Panc1 (cell line): Measurements from ENCODE around the gene NOVA1. TPM values are rescaled to one million over a fixed set of nuclear protein-coding genes. Genes with fewer than 3 reads are reported as not detected.

ENCODE experiments used
- ATAC-seq: fragments of 200-7000 bp; cut with Tn5 transposase; 2 replicates; pipeline ENCODE4 v1.9.1; 2020; ENCODE audit warnings: mild to moderate bottlenecking, moderate library complexity
- BruUV-seq: library from RNA; stranded (reverse); fragments of 400-500 nt; replicated peaks from 2 replicates; lab custom pipeline; 2021; lab: Mats Ljungman, UMichigan
- CTCF ChIA-PET: fragments of 300-600 bp; sonication (Branson Sonifier 250); formaldehyde crosslinking; loops from one replicate; lab custom pipeline; 2022; ENCODE audit warnings: antibody characterized with exemption; lab: Charles Lee
- POLR2A ChIA-PET: fragments of 300-600 bp; sonication (Branson Sonifier 250); formaldehyde crosslinking; loops from one replicate; lab custom pipeline; 2022; ENCODE audit warnings: antibody characterized with exemption; lab: Charles Lee
- DNase-seq: peaks from one replicate; pipeline ENCODE4 v3.0.0-alpha.2; 2010; ENCODE audit warnings: low read depth, low spot score
- H3K27ac ChIP-seq: 2 replicates; pipeline ENCODE4 v1.5.1; 2011; ENCODE audit warnings: mild to moderate bottlenecking, low read length, inconsistent platforms
- H3K27me3 ChIP-seq: fragments of 200-500 bp; sonication (Bioruptor generic); 2 replicates; pipeline ENCODE4 v1.6.0; 2014; ENCODE audit warnings: low read length, inconsistent platforms; ENCODE audit not compliant: control insufficient read depth, insufficient read depth
- H3K36me3 ChIP-seq: fragments of 200-500 bp; sonication (Bioruptor generic); 2 replicates; pipeline ENCODE4 v1.5.1; 2014; ENCODE audit warnings: inconsistent platforms, mild to moderate bottlenecking, low read length, moderate library complexity; ENCODE audit not compliant: control insufficient read depth, insufficient read depth
- H3K4me1 ChIP-seq: 2 replicates; pipeline ENCODE4 v1.5.1; 2011; ENCODE audit warnings: inconsistent platforms, mild to moderate bottlenecking, low read length, moderate library complexity; ENCODE audit not compliant: control insufficient read depth, insufficient read depth
- H3K4me3 ChIP-seq, 2 experiments: 2 replicates each; pipeline ENCODE4 v1.5.1; 2011 to 2012; ENCODE audit warnings: low read depth in 2 of 2, low read length in 2 of 2, mild to moderate bottlenecking in 2 of 2, inconsistent platforms in 1 of 2, moderate library complexity in 1 of 2
- H3K9me3 ChIP-seq: fragments of 200-500 bp; sonication (Bioruptor generic); 2 replicates; pipeline ENCODE4 v1.5.1; 2014; ENCODE audit warnings: low read depth, mild to moderate bottlenecking, inconsistent platforms, low read length, moderate library complexity; ENCODE audit not compliant: control insufficient read depth, insufficient read depth
- POLR2AphosphoS5 ChIP-seq: IDR thresholded peaks from 2 replicates; pipeline ENCODE4 v1.6.1; 2012; ENCODE audit warnings: mild to moderate bottlenecking, low read depth, low read length, moderate library complexity
- REST ChIP-seq, 2 experiments: IDR thresholded peaks; 2 replicates each; pipeline ENCODE4 v1.6.1; 2011 to 2012; ENCODE audit warnings: low read depth in 2 of 2, control low read depth in 1 of 2, low read length in 1 of 2, mild to moderate bottlenecking in 1 of 2, moderate library complexity in 1 of 2; ENCODE audit not compliant: insufficient read depth in 1 of 2
- SIN3A ChIP-seq: IDR thresholded peaks from 2 replicates; pipeline ENCODE4 v1.6.1; 2012; ENCODE audit warnings: low read depth, mild to moderate bottlenecking, low read length, moderate library complexity, borderline replicate concordance; ENCODE audit not compliant: insufficient read depth
- TCF7L2 ChIP-seq: IDR thresholded peaks from 2 replicates; pipeline ENCODE4 v1.6.1; 2011; ENCODE audit warnings: mild to moderate bottlenecking, low read depth, low read length, inconsistent platforms
- in situ Hi-C: cut with HindIII; loops from 2 replicates; pipeline ENCODE4 v1.10.0; 2016; ENCODE audit warnings: low sequenced_read_pairs, low pct_unique_long_range_greater_than_20kb
- intact Hi-C: fragments of 100-400 bp; cut with micrococcal nuclease; formaldehyde crosslinking; loops from one replicate; pipeline ENCODE4 v1.10.0; 2022; ENCODE audit not compliant: unreplicated experiment
- total RNA-seq: library from RNA; stranded (reverse); gene quantifications from one replicate; pipeline ENCODE4 v1.2.1, GENCODE V29; 2021; ENCODE audit not compliant: unreplicated experiment
- TF ChIP-seq, protein P1 (sequence below): fragments of 450-650 bp; IDR thresholded peaks from 2 replicates; pipeline ENCODE4 v1.5.1; 2017; ENCODE audit warnings: mild to moderate bottlenecking

NOVA1 gene
- total RNA-seq, 1 experiment from 2014 or later: not detected

DNA sequence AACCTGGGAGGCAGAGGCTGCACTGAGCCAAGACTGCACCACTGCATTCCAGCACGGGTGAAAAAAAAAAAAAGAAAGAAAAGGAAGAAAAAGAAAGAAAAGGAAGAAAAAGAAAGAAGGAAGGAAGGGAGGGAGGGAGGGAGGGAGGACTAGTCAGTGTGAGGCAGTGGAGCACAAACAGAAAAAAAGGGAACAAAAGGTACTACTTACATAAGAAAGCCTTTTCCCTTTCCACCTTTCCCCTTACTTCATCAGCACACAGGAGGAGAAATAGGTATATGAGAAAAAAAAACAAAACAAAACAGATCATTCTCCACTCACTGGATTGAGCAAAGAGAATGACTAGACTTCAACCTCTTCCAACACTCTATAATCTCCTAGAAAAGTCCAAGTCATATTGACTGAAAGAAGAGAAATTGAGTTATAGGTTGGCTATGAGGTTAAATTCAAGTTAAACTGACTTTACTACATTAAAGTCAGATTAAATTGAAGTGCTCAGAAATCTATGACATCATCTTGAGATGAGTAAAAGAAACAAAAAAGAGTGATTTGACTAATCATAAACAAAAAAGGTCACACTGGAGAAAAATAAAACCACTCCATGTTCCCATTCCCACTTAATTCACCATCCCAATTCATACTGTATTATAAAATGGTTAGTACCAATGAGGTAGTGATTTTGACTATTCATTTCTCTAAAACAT is 43.6 kb downstream of the NOVA1 start:
- ATAC-seq (no peak), DNase-seq (no peak)
- Histone ChIP-seq H3K27me3 (no peaks in the 10 kb centered on the region), H3K36me3 (no peaks in the 10 kb centered on the region), H3K4me1 (no peaks in the 10 kb centered on the region), H3K4me3 (no peak overlapping the region), H3K9me3 (no peaks in the 10 kb centered on the region), H3K27ac (no peak overlapping the region)
- POLR2A ChIA-PET: no interaction called here
- in situ Hi-C loops: no loop called here
- TF ChIP-seq REST (IDR thresholded peaks at IDR 0.05; ENCODE audit: insufficient read depth in 1 of 2, low read depth in 2 of 2, low read length in 1 of 2) (no peak), TCF7L2 (no peak), POLR2AphosphoS5 (no peak), SIN3A (no peak)
- TF ChIP-seq, protein P1, sequence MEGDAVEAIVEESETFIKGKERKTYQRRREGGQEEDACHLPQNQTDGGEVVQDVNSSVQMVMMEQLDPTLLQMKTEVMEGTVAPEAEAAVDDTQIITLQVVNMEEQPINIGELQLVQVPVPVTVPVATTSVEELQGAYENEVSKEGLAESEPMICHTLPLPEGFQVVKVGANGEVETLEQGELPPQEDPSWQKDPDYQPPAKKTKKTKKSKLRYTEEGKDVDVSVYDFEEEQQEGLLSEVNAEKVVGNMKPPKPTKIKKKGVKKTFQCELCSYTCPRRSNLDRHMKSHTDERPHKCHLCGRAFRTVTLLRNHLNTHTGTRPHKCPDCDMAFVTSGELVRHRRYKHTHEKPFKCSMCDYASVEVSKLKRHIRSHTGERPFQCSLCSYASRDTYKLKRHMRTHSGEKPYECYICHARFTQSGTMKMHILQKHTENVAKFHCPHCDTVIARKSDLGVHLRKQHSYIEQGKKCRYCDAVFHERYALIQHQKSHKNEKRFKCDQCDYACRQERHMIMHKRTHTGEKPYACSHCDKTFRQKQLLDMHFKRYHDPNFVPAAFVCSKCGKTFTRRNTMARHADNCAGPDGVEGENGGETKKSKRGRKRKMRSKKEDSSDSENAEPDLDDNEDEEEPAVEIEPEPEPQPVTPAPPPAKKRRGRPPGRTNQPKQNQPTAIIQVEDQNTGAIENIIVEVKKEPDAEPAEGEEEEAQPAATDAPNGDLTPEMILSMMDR: no peak
- intact Hi-C loops: no loop called here
- CTCF ChIA-PET: no interaction called here
- no TSS peak for BruUV-seq

DNA sequence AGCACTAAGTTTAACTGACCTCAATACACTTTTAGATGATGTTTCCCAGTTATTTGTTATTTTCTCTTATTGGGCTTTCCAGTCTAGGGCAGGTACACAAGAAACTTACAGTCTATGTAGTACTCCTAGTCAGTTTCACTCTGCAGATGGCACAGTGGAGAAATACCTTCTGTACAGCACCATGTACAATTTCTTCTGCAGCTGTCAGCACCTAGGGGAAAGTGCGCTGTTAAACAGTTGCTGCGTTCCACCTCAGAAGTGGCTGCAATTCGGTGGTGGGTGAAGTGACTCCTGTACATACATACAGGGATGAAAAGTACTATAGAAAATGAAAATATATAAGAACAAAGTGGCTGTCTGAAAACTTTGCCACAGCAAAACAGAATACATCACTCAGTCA is 48.3 kb downstream of the NOVA1 start:
- POLR2A ChIA-PET: no interaction called here
- ATAC-seq (no peak), DNase-seq (no peak)
- H3K4me1 ChIP-seq: no peaks in the 10 kb centered on the region
- no peak overlapping the region for H3K27ac ChIP-seq
- H3K27me3 ChIP-seq: no peaks in the 10 kb centered on the region
- no TSS peak for BruUV-seq
- H3K9me3 ChIP-seq: no peaks in the 10 kb centered on the region
- H3K36me3 ChIP-seq: no peaks in the 10 kb centered on the region
- CTCF ChIA-PET: no interaction called here
- H3K4me3 ChIP-seq: no peak overlapping the region
- intact Hi-C loops: no loop called here
- in situ Hi-C loops: no loop called here
- TF ChIP-seq POLR2AphosphoS5: no peak
- TF ChIP-seq, protein P1: no peak
- TF ChIP-seq SIN3A: no peak
- no peak for TF ChIP-seq REST (IDR thresholded peaks at IDR 0.05; ENCODE audit: insufficient read depth in 1 of 2, low read depth in 2 of 2, low read length in 1 of 2)
- no peak for TF ChIP-seq TCF7L2
